Measurements from ENCODE around the gene GRIK4. TPM values are rescaled to one million over a fixed set of nuclear protein-coding genes. Genes with fewer than 3 reads are reported as not detected.

Gene GRIK4
- total and polyA plus RNA-seq, 8 donors, result 0.06 to 0.31 TPM; not detected in 6

- Histone ChIP-seq H3K4me1 (no peaks in the 10 kb centered on the region), H3K4me3 (no peak overlapping the region), H3K9me3 (no peaks in the 10 kb centered on the region), H3K27ac (no peak overlapping the region), H3K36me3 (no peaks in the 10 kb centered on the region), H3K27me3 (peaks cover 0 to 34% (median 0%) of the 10 kb centered on the region in 3 donors)
- intact Hi-C loops (cut with DNase I; ENCODE audit: low total_unique reads), result no loop called here
- TF ChIP-seq POLR2A (IDR thresholded peaks at IDR 0.05) (no peak), EP300 (IDR thresholded peaks at IDR 0.05) (no peak), POLR2AphosphoS5 (IDR thresholded peaks at IDR 0.05) (no peak), CTCF (IDR thresholded peaks at IDR 0.05) (no peak)
- no peak for DNase-seq
- WGBS, 5 donors, result 81 to 89% (median 85%) methylated on average over 9 of the region's 9 CpGs
These were observed 83.2 kb downstream of the GRIK4 start for GRCh38 chr11:120594746-120595145.

- no peak for DNase-seq
- Histone ChIP-seq H3K9me3 (no peaks in the 10 kb centered on the region), H3K4me3 (no peak overlapping the region), H3K27me3 (peaks cover 0 to 28% (median 0%) of the 10 kb centered on the region in 3 donors), H3K4me1 (no peaks in the 10 kb centered on the region), H3K36me3 (no peaks in the 10 kb centered on the region), H3K27ac (no peak overlapping the region)
- WGBS, 5 donors, result 71 to 89% (median 78%) methylated on average over 4 of the region's 4 CpGs
- TF ChIP-seq POLR2A (IDR thresholded peaks at IDR 0.05) (no peak), POLR2AphosphoS5 (IDR thresholded peaks at IDR 0.05) (no peak), EP300 (IDR thresholded peaks at IDR 0.05) (no peak), CTCF (IDR thresholded peaks at IDR 0.05) (no peak)
- intact Hi-C loops (cut with DNase I; ENCODE audit: low total_unique reads), result no loop called here
These were observed 84.0 kb downstream of the GRIK4 start for GRCh38 chr11:120595557-120595956.

GRCh38 chr11:120597250-120598215 lies 86.0 kb downstream of the GRIK4 start:
- H3K4me3 ChIP-seq, result no peak overlapping the region

More at GRCh38 chr11:120597250-120598215, 86.0 kb downstream of the GRIK4 start:
- Histone ChIP-seq H3K36me3 (no peaks in the 10 kb centered on the region), H3K9me3 (no peaks in the 10 kb centered on the region), H3K4me1 (no peaks in the 10 kb centered on the region), H3K27ac (no peak overlapping the region), H3K27me3 (peaks cover 0 to 20% (median 0%) of the 10 kb centered on the region in 3 donors)
- TF ChIP-seq POLR2AphosphoS5 (IDR thresholded peaks at IDR 0.05), result no peak
- no peak for TF ChIP-seq CTCF (IDR thresholded peaks at IDR 0.05)
- TF ChIP-seq EP300 (IDR thresholded peaks at IDR 0.05), result no peak
- no peak for TF ChIP-seq POLR2A (IDR thresholded peaks at IDR 0.05)
- DNase-seq, result no peak
- intact Hi-C loops (cut with DNase I; ENCODE audit: low total_unique reads), result no loop called here
- 53 to 63% (median 63%) methylated on average over 24 to 26 of the region's 26 CpGs for WGBS, 5 donors
